NCI-H526 (cell line): Measurements from ENCODE around the gene IGFL4.

Source experiments
- DNase-seq, 2 experiments: peaks; one replicate each; lab custom pipeline; 2025; lab: John Stamatoyannopoulos, UW

The IGFL4 gene

DNA sequence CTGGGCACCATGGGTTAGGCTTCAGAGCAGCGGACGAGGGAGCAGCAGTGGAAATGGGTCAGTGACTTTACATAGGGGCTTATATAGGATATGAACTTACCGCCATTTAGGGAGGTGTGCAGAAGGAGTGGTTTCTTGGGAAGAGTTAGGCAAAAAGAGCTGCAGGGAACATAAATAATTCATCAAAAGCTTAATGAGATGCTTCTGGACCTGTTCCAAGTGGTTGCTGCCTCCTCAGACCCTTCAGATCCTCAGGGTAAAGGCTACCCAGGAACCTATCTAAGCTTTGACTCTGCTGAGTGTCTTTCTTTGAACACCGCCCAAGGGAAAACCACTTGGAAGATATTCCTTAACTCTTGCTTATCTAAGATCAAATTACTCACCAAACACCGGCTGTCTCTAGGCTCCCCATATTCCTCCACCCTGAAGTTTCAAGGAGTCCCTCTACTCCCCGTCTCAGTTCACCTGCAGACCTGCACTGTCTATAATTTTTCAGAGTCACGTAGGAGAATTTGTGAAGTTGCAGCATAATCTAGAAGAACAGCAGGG is at the start of gene IGFL4:
IGFL4 (minus strand) TSS at position 51 of the 549 bp plus-strand sequence; CDS start at position 11, 40 bp downstream.
- peak; percentile 50 to 72 for DNase-seq

DNA sequence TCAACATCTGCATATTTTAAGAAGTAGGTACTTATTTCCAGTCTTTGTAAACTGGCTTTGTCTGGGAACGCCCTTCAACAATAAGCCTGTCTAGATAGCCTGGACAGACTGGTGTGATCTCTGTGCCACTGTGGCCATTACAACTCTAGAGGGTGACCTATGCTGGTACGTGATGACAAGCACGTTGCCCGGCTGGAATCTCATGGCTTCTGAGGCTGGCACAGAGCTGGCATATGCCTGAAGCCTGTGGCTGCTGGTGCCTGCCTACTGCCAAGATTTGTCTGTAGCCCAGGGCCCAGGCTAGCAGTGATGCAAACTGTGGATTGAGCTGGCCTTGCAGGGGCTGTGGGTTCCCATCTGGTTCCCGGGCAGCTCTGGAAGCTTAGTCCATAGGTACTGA is 49.6 kb upstream of the IGFL4 start:
- no peak for DNase-seq

DNA sequence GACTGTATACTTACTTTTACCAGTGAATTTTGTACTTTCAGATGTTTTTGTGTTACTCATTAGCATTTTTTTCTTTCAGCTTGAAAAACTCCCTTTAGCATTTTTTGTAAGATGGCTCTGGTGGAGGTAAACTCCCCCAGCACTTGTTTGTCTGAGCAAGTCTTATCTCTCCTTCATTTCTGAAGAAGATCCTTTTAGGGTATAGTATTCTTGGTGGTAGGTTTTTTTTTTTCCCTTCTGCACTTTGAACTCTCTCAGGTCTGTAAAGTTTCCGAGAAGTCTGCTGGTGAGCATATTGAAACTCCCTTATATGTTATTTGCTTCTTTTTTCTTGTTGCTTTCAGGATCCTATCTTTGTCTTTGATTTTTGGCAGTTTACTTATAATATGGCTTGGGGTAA is 48.6 kb upstream of the IGFL4 start:
- no peak for DNase-seq

DNA sequence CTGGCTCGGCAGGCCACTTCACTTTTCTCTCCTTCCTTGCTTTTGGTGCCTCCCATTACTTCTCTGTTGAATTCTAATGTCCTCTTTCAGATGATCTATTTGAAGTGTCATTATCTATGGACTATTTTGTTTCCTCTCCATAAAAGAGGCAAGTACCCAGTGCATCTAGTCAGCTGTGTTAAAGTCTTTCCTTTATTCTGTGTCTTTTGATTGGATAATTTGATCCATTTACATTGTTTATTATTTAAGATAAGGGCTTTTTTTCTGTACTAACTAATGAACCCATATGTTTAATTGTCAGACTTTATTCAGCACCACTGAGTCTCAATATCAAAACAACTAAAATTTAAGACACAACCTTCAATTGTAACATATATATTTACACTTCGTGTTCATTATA is 47.3 kb upstream of the IGFL4 start:
- no peak for DNase-seq

DNA sequence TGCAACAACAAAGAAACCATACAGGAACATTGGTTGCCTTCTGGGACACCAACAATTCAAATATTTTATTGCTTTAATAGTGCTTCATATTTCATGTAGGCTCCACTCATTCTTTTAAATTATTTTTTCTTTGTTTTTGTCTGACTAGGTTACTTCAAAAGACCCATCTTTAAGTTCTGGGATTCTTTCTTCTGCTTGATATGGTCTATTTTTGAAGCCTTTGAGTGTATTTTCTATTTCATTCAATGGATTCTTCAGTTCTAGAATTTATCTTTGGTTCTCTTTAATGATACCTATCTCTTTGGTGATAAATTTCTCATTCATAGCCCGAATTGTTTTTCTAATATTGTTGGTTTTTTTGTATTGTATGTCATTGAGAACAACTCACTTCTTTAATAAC is 45.1 kb upstream of the IGFL4 start:
- DNase-seq: no peak

DNA sequence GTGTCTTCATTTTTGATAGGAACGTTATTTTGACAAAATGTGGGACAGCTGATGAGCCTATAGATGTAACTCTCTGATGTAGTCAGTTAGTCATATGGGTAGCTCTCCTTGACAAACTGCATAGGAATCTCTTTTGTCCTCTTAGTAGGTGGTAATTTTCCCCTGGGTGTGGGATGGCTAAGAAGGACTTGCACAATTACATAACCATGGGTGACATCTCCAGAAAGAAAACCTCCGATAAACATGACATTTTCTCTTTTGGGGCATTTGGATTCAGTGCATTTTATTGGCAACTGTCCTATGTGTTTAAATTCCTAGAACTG is 41.9 kb upstream of the IGFL4 start:
- no peak for DNase-seq

DNA sequence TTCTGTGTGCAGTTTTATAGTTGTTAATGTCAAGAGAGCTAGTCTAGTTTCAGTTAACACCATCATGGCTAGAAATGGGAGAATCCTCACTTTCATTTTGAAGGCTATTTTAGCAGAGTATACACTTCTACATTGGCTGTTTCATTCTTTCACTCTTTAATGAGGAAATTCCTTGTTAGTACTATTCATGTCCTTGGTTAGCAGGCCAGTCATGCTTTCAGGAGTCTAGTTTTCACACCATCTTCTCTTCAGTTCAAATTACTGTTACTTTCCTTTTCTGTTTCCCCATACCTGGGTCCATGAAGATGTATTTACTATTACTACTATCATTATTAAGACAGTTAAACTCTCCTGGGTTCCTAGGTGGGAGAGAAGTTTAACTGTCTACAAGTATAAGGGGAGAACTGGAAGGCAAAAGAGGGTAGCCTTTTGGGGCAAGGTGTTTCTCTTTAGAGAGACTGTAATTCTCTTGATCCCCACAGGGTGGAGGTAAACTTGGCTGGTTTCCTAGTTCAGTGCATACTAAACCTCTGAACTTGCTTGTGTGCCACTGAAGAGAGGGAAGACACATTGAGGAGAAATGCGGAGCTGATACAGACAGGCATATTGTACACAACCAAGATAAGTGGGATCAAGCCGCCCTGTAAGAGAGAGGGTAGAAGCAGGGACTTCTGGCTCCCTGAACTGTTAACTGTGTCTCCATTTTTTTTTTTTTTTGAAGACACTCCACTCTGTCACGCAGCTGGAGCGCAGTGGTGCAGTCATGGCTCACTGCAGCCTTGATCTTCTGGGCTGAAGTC is 41.3 kb upstream of the IGFL4 start:
- DNase-seq: peak in 1 of 2 experiments; percentile 65

DNA sequence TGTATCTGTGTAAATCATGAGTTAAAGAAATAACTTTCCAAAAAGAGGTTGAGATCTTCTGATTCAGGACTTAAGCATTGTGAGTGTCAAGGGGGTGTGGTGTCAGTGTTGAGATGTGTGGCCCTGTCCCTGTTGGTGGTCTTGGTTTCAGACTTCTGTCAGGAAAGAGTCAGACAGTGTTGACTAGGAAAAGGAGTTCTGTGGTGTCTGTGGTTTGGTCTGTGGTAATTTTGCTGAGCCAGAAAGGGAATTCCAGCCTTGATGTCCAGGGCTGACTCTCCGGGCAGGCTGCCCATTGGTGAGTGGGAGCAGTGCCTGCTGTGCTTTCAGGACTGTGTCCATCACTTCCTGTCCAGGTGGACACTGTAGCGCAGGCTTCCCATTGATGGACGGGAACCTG is 39.8 kb upstream of the IGFL4 start:
- DNase-seq: no peak

DNA sequence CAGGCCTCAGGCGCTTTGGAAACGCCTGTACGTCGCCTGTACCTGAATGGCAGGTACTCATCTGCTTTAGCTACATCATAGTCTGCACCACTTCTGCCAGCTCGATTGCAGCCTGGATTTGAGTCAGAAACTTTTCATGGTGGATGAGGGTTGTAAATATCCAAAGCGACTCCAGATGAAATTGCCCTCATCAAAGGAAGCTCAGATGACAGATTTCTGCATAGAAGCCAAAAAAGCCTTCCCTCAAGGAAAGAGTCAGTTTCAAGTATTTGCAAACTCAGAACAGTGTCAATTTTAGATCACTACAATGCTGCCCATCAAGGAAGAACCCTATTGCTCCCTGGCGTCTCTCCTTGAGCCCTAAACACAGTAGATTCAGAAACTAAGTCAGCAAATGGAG is 38.8 kb upstream of the IGFL4 start:
- DNase-seq: no peak

DNA sequence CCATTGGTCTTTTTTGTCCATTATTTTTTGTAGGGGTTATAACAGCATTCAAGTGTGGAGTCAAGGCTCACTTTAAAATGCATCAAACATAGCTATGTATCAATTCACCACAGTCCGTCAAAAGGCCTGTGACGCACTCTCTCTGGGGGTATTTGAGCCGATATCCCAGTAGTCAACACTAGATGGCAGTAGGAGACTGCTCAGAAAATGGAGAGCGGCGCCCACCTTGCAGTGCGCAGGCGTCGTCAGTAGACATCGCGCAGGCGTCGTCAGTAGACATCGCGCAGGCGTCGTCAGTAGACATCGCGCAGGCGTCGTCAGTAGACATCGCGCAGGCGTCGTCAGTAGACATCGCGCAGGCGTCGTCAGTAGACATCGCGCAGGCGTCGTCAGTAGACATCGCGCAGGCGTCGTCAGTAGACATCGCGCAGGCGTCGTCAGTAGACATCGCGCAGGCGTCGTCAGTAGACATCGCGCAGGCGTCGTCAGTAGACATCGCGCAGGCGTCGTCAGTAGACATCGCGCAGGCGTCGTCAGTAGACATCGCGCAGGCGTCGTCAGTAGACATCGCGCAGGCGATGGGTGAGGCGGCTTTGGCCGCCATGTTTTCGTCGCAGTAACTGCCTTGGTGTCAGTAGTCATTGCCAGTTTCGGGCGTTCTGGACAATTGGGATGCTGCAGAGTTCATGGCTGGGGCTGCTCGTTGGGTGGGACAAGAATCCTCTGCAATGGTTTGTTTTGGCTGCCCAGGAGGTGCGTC is 38.0 kb upstream of the IGFL4 start:
- peak; percentile 17 to 60 for DNase-seq

DNA sequence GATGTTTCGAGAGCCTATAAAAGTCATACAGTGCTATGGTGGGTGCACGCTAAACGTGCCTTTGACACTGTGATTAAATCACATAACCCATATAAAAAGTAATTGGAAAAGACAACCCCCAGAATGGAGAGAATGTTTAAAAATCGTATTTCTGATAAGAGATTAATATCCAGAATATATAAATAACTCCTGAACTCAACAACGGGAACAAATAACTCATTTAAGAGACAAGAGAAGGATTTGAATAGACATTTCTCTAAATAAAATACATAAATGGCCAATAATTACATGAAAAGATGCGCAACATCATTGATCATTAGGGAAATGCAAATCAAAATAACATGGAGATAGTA is 37.0 kb upstream of the IGFL4 start:
- no peak for DNase-seq

DNA sequence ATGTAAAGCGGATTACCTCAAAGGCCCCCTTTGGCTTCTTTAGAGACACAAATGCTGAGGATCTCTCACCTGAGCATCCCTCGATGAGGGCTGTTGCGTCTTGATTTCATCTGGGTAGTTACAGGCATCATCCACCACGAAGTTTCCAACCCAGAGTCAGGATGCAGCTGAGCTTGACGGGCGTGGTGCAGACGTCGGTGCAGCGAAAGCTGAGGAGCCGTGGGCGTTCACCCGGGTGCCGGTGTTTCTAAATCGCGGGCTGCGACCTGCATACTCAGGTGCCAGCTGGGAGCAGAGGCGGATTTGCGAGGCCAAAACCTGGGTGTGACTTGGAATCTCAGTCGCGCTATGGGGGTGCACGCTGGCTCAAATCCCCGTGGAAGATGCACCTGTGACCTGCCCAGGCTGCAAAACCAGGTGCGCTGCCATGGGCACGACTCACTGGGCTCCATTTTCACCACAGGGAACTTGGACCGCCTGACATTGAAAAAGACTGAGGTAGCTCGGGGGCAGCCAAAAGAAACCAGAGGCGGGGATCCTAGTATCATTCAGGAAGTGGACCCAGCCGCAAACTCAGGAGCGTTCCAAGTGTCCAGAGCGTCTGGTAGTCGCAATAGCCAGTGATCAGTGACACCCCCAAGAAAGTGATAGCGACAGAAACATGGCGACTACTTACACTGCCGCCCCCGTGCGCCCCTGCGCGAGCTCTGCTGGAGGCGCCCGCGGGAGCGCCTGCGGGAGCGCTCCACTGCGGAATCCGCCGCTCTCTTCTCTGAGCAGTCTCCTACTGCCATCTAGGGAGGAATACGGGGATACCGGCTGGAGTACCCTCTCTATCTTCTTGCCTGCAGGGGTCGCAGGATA is 36.4 kb upstream of the IGFL4 start:
- peak; percentile 74 to 93 for DNase-seq

DNA sequence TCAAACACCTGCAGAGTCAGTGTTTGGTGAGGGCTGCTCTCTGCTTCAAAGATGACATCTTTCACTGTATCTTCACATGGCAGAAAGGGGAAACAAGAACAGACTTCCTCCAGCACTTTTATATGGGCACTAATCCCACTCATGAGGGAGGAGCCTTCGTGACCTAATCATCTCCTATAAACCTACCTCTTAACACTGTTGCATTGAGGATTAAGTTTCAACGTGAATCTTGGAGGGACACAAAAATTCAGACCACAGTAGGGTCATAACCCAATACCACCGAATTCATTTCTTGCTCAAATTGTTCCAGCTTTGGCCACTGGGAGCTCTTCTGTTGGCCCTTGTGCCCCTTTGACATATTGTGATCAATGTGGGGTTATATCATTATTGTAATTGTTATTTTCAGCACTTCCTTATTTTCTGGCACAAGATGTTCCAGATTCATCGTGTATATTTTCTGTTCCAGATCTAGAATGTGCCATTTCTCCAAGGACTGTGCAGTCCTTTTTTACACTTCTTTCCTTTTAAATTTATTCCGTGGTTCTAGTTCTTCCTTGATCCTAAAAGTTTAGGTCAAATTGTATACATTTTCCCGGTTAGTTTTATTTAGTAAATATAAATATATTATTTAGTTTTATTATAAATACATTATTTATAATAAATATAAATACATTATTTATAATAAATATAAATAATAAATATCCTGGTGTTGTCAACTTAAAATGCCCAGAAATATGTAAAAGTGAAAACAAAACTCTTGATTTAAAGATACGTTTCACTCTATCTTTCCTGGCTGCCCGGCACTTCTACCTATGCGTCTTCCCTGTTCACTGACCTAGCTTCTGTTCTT is 35.5 kb upstream of the IGFL4 start:
- DNase-seq: no peak

DNA sequence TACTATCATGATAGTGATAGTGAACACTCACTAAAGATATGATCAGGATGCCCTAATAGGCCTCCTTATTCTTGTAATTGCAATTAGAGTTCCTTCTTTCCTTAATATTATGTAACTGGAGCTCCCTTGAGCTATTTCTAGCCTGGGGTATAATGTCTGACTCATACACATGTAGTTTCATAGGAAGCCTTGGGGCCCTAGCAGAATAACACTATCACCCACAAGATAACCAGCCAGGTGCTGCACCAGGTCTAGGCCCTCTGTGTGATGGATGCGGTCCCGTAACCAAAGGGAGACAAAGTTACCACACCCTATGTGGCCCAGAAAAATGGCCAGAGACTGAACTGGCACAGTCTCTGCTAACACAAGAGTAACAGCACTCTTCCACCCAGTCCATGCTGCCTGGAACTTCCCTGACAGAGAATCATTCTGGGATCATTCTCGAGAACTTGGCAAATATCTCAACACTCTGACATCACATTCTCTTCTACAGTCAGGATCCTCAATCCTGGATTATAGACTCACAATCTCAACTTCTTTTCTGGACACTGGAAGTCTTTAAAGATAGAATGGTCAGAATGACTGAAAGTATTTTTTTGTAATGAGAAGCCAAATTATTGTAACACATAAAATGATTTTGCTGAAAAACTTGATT is 32.6 kb upstream of the IGFL4 start:
- DNase-seq: no peak

DNA sequence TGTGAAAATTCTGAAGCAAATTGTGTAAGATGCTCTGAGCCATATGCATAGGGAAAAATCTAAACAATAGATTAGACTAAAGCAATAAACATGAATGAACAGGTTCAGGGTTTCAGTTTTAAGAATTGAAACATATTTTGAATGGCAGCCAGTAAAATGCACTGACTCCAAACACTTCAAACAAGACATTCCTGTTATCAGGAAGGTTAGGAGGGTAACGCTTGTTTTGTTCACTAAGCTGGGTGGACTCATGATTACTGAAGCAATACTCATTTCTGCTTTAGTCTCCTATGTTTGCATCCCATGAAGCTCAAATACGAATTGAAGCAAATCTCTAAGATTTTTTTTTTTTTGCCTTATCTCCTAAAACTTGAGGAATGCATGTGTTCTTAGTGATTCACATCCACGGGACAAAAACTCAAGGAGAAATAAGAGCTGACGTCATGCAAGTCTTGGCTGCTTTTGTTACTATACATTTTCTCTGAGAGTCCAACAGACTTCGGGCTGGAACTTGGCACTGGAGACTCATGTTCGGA is 29.1 kb upstream of the IGFL4 start:
- no peak for DNase-seq

DNA sequence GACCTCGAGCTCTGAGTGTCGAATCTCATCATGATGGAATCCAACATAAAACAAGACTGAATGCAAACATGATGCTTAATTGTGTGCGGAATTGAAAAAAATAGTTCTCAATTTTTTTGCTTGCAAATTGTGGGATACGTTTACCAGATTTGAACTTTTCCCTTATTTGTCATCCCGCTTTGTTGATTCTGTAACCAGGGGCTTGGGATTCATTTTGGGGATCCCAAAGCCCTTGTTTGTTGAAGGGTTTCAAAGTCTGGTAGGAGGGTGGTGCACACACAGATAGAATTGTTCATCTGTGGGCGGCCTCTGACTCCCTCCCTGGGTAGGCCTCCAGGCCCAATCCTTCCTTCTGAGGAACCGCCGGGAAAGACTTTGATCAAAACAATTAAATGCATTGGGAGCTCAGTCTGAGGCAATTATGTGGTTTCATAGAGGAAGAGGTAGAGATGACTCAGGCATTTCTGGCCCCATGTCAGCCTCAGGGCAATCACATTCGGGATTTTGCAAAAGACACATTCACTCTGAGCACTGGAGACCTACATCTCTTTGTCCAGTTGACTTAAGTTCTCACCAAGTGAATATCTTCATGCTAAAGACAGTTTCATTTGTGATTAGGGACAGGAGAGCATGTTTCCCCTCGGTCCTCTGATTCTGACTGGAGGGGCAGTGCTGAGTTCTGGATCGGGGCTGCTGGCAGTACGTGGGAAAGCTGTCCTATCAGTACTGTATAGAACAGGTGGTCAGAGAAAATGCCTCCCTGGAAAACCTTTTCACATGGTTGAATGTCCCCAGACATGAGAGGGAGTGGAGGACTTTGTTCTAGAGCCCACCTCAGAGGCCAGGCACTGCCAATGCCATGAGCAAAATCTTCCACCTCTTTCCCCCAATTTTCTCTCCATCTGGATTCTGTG is 27.8 kb upstream of the IGFL4 start:
- no peak for DNase-seq

DNA sequence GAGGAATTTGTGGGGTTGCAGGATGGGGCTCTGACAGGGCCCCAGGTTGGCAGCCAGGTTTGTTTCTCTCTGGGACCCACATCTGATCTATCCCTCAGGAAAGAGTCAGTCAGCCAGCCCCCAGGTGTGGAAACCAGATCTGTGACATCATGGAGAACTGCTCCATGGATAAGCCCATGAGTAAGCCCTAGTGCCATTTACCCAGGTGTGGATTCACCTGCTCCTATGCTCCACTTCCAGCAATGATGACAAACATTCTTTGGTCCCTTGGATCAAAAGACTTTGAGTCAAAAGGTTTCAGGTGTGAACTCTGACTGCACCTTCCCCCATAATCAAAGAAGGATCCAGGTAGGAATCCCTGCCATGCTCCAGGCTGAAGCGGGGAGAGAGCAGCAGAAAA is 26.9 kb upstream of the IGFL4 start:
- DNase-seq: no peak

DNA sequence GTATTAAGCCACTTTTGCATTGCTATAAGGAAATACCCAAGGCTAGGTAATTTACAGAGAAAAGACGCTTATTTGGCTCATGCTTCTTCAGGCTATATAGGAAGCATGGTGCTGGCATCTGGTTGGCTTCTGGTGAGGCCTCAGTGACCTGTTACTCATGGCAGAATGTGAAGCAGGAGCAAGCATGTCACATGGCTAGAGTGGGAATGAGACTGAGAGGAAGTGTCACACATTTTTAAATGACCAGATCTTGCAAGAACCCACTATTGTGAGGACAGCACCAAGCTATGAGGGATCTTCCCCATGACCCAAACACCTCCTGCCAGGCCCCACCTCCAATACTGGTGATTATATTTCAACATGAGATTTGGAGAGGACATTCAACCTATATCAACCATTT is 25.7 kb upstream of the IGFL4 start:
- DNase-seq: no peak

DNA sequence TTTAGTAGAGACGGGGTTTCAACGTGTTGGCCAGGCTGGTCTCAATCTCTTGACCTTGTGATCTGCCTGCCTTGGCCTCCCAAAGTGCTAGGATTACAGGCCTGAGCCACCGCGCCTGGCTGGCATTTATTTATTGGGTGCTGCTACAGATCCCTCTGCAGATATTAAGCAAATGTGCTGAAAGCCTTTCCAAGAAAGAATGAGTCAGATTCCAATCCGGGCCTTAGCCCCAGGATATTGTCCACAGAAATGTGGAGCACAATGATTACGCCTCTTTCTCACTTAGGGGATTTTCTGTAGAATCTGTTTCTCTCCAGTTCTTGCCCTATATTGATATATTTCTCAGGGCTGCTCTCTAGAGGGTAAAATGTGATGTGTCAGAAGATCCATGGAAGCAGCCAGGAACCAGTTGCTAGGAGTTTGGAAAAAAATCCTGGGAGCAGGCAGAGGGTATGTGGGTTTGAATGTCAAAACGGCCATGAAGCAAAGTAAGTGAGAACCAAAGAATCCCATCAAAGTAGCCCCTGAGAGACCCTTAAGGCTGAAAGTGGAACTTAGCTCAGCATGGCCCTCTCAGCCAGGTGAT is 24.8 kb upstream of the IGFL4 start:
- no peak for DNase-seq
